ENCODE data around the gene GALNT2.

DNA sequence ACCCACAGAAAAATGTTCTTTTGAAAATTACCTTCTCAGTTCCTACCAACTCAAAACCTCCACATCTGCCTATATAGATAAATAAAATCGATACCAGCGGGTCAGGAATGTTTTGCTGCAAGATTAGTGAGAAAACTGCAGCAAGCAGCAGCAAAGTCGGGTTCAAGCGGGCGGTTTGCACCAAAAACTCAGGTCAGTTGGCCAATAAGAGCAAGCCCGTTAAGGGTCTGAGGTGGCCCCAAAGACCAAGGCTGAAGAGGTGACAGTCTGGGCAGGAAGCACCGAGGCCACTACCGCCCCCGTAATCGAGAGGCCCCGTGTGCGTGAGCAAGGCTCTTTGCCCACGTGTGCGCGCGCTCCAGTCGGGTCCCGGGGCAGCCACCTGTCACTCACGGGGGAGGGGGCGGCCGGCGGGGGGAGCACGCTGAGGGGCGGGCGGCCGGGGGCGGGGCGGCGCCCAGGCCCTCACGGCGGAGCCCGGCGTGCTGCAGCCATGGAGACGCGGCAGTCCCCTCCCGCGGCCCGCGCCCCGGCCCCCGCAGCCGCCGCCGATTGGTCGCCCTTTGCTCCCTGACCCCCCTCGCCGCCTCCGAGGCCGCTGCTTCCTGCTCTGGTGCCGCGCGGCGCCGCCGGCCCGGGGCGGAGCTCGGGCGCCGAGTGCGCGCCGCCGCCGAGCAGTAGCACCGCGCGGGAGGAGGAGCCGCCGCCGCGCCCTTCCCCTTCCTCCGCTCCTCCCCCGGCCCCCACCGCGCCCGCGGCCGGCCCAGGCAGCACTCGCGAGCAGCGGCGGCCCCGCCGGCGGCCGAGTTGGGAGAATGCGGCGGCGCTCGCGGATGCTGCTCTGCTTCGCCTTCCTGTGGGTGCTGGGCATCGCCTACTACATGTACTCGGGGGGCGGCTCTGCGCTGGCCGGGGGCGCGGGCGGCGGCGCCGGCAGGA, at the start of gene GALNT2:
- TF ChIP-seq, protein P1, sequence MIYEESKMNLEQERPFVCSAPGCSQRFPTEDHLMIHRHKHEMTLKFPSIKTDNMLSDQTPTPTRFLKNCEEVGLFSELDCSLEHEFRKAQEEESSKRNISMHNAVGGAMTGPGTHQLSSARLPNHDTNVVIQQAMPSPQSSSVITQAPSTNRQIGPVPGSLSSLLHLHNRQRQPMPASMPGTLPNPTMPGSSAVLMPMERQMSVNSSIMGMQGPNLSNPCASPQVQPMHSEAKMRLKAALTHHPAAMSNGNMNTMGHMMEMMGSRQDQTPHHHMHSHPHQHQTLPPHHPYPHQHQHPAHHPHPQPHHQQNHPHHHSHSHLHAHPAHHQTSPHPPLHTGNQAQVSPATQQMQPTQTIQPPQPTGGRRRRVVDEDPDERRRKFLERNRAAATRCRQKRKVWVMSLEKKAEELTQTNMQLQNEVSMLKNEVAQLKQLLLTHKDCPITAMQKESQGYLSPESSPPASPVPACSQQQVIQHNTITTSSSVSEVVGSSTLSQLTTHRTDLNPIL (CRISPR knock-in tag; IDR thresholded peaks at IDR 0.05; ENCODE audit: low read depth): no peak
- no peak for TF ChIP-seq RARB (CRISPR knock-in tag; IDR thresholded peaks at IDR 0.05)
- no peak for TF ChIP-seq ESRRG (CRISPR knock-in tag; IDR thresholded peaks at IDR 0.05)
- no peak for TF ChIP-seq ZFP30 (CRISPR knock-in tag; IDR thresholded peaks at IDR 0.05)
- TF ChIP-seq TCF4 (CRISPR knock-in tag; IDR thresholded peaks at IDR 0.05; ENCODE audit: borderline replicate concordance): no peak
- TF ChIP-seq SNAI2 (CRISPR knock-in tag; IDR thresholded peaks at IDR 0.05): no peak
- no peak for TF ChIP-seq ARNTL (CRISPR knock-in tag; IDR thresholded peaks at IDR 0.05; ENCODE audit: borderline replicate concordance, low read depth)
- TF ChIP-seq, protein P2, sequence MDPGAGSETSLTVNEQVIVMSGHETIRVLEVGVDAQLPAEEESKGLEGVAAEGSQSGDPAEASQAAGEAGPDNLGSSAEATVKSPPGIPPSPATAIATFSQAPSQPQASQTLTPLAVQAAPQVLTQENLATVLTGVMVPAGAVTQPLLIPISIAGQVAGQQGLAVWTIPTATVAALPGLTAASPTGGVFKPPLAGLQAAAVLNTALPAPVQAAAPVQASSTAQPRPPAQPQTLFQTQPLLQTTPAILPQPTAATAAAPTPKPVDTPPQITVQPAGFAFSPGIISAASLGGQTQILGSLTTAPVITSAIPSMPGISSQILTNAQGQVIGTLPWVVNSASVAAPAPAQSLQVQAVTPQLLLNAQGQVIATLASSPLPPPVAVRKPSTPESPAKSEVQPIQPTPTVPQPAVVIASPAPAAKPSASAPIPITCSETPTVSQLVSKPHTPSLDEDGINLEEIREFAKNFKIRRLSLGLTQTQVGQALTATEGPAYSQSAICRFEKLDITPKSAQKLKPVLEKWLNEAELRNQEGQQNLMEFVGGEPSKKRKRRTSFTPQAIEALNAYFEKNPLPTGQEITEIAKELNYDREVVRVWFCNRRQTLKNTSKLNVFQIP (CRISPR knock-in tag; IDR thresholded peaks at IDR 0.05; ENCODE audit: borderline replicate concordance, low read depth): no peak
- TF ChIP-seq, protein P3, sequence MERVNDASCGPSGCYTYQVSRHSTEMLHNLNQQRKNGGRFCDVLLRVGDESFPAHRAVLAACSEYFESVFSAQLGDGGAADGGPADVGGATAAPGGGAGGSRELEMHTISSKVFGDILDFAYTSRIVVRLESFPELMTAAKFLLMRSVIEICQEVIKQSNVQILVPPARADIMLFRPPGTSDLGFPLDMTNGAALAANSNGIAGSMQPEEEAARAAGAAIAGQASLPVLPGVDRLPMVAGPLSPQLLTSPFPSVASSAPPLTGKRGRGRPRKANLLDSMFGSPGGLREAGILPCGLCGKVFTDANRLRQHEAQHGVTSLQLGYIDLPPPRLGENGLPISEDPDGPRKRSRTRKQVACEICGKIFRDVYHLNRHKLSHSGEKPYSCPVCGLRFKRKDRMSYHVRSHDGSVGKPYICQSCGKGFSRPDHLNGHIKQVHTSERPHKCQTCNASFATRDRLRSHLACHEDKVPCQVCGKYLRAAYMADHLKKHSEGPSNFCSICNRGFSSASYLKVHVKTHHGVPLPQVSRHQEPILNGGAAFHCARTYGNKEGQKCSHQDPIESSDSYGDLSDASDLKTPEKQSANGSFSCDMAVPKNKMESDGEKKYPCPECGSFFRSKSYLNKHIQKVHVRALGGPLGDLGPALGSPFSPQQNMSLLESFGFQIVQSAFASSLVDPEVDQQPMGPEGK (CRISPR knock-in tag; IDR thresholded peaks at IDR 0.05; ENCODE audit: borderline replicate concordance): no peak
- TF ChIP-seq ZFP3 (CRISPR knock-in tag; IDR thresholded peaks at IDR 0.05): no peak
- no peak for TF ChIP-seq ZNF8 (CRISPR knock-in tag; IDR thresholded peaks at IDR 0.05)
- TF ChIP-seq CSRNP3 (CRISPR knock-in tag; IDR thresholded peaks at IDR 0.05): no peak
- no peak for TF ChIP-seq ZC3H10 (CRISPR knock-in tag; IDR thresholded peaks at IDR 0.05)
